K562 (cell line): ENCODE measurements around the gene OSBPL10.

Source experiments
- JUN ChIP-seq, 2 experiments: sonication (generic) in 1 of 2; formaldehyde crosslinking in 1 of 2; IDR thresholded peaks; 2 replicates each; pipeline versions ENCODE4 v1.6.1 to v1.8.0; 2012 to 2022; ENCODE audit warnings: borderline replicate concordance in 2 of 2, mild to moderate bottlenecking in 2 of 2, improper control_type of control experiment in 1 of 2, low read depth in 1 of 2, low read length in 1 of 2, missing genetic modification reagents in 1 of 2
- TF ChIP-seq, protein P1 (sequence below), 3 experiments: IDR thresholded peaks in 2 of 3; conservative IDR thresholded peaks in 1 of 3; 2 replicates each; pipeline ENCODE4 v1.5.1; 2011 to 2012; ENCODE audit warnings: low read length in 3 of 3, mild to moderate bottlenecking in 3 of 3, control low read depth in 2 of 3, improper control_type of control experiment in 1 of 3, inconsistent platforms in 1 of 3, low read depth in 1 of 3, mixed read lengths in 1 of 3, moderate library complexity in 1 of 3; ENCODE audit not compliant: insufficient read depth in 2 of 3
- TF ChIP-seq, protein P2 (sequence below): sonication (generic); formaldehyde crosslinking; IDR thresholded peaks from 2 replicates; pipeline ENCODE4 v1.4.0; 2020; ENCODE audit warnings: mild to moderate bottlenecking, missing genetic modification reagents
- TF ChIP-seq, protein P3 (sequence below), 2 experiments: fragments of 450-650 bp; formaldehyde crosslinking in 1 of 2; IDR thresholded peaks; 2 replicates each; pipeline versions ENCODE4 v1.4.0 to v1.6.1; 2014 to 2020; ENCODE audit warnings: mild to moderate bottlenecking in 2 of 2, borderline replicate concordance in 1 of 2, low read depth in 1 of 2

DNA sequence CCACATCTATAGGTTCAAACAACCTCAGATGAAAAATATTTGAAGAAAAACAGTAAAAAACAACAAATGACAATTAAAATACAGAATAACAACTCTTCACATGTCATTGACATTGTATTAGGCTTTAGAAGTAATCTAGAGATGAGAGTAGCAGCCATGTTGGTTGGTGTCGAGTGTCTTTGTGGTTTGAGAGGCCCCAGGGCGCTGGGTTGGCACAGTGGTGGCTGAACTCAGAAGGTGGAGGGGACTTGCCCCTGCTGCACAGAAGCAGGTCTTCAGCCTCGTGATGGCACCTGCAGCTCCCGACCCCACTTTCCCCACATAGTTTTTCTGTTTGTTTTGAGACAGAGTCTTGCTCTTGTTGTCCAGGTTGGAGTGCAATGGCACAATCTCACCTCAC is 187.2 kb downstream of the OSBPL10 start:
- TF ChIP-seq JUN (IDR thresholded peaks at IDR 0.05; ENCODE audit: borderline replicate concordance, low read depth, low read length): no peak
- TF ChIP-seq JUN (CRISPR knock-in tag; IDR thresholded peaks at IDR 0.05; ENCODE audit: borderline replicate concordance): no peak
- TF ChIP-seq, protein P1, sequence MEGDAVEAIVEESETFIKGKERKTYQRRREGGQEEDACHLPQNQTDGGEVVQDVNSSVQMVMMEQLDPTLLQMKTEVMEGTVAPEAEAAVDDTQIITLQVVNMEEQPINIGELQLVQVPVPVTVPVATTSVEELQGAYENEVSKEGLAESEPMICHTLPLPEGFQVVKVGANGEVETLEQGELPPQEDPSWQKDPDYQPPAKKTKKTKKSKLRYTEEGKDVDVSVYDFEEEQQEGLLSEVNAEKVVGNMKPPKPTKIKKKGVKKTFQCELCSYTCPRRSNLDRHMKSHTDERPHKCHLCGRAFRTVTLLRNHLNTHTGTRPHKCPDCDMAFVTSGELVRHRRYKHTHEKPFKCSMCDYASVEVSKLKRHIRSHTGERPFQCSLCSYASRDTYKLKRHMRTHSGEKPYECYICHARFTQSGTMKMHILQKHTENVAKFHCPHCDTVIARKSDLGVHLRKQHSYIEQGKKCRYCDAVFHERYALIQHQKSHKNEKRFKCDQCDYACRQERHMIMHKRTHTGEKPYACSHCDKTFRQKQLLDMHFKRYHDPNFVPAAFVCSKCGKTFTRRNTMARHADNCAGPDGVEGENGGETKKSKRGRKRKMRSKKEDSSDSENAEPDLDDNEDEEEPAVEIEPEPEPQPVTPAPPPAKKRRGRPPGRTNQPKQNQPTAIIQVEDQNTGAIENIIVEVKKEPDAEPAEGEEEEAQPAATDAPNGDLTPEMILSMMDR (IDR thresholded peaks at IDR 0.05 in 2 of 3, conservative IDR thresholded peaks at IDR 0.05 in 1 of 3; ENCODE audit: insufficient read depth in 2 of 3, low read depth in 1 of 3, low read length in 3 of 3): no peak
- TF ChIP-seq, protein P2, sequence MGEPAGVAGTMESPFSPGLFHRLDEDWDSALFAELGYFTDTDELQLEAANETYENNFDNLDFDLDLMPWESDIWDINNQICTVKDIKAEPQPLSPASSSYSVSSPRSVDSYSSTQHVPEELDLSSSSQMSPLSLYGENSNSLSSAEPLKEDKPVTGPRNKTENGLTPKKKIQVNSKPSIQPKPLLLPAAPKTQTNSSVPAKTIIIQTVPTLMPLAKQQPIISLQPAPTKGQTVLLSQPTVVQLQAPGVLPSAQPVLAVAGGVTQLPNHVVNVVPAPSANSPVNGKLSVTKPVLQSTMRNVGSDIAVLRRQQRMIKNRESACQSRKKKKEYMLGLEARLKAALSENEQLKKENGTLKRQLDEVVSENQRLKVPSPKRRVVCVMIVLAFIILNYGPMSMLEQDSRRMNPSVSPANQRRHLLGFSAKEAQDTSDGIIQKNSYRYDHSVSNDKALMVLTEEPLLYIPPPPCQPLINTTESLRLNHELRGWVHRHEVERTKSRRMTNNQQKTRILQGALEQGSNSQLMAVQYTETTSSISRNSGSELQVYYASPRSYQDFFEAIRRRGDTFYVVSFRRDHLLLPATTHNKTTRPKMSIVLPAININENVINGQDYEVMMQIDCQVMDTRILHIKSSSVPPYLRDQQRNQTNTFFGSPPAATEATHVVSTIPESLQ: no peak
- TF ChIP-seq, protein P3, sequence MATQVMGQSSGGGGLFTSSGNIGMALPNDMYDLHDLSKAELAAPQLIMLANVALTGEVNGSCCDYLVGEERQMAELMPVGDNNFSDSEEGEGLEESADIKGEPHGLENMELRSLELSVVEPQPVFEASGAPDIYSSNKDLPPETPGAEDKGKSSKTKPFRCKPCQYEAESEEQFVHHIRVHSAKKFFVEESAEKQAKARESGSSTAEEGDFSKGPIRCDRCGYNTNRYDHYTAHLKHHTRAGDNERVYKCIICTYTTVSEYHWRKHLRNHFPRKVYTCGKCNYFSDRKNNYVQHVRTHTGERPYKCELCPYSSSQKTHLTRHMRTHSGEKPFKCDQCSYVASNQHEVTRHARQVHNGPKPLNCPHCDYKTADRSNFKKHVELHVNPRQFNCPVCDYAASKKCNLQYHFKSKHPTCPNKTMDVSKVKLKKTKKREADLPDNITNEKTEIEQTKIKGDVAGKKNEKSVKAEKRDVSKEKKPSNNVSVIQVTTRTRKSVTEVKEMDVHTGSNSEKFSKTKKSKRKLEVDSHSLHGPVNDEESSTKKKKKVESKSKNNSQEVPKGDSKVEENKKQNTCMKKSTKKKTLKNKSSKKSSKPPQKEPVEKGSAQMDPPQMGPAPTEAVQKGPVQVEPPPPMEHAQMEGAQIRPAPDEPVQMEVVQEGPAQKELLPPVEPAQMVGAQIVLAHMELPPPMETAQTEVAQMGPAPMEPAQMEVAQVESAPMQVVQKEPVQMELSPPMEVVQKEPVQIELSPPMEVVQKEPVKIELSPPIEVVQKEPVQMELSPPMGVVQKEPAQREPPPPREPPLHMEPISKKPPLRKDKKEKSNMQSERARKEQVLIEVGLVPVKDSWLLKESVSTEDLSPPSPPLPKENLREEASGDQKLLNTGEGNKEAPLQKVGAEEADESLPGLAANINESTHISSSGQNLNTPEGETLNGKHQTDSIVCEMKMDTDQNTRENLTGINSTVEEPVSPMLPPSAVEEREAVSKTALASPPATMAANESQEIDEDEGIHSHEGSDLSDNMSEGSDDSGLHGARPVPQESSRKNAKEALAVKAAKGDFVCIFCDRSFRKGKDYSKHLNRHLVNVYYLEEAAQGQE (IDR thresholded peaks at IDR 0.05; ENCODE audit: borderline replicate concordance): no peak
- TF ChIP-seq, protein P3 (CRISPR knock-in tag; IDR thresholded peaks at IDR 0.05; ENCODE audit: low read depth): no peak
